Kidney epithelial cell (primary cell): Measurements from ENCODE around the gene RAD21L1. TPM values are rescaled to one million over a fixed set of nuclear protein-coding genes. Genes with fewer than 3 reads are reported as not detected.

Experiments
- DNase-seq: peaks from one replicate; pipeline ENCODE4 v3.0.0-alpha.2; 2010; ENCODE audit warnings: low read depth
- H3K27me3 ChIP-seq: 2 replicates; pipeline ENCODE4 v1.6.0; 2011; ENCODE audit warnings: low read length; ENCODE audit not compliant: control insufficient read depth, insufficient read depth
- H3K36me3 ChIP-seq: 2 replicates; pipeline ENCODE4 v1.5.1; 2011; ENCODE audit warnings: low read length; ENCODE audit not compliant: control insufficient read depth, insufficient read depth
- H3K4me3 ChIP-seq: 2 replicates; pipeline ENCODE4 v1.5.1; 2011; ENCODE audit warnings: low read depth, mild to moderate bottlenecking, control low read depth, low read length
- CTCF ChIP-seq: IDR thresholded peaks from 2 replicates; pipeline ENCODE4 v1.5.1; 2011; ENCODE audit warnings: mild to moderate bottlenecking, moderate library complexity, low read length, control low read depth, inconsistent platforms; ENCODE audit not compliant: insufficient read depth, poor library complexity, severe bottlenecking
- total RNA-seq: library from RNA; depleted of rRNA; stranded (reverse); fragments of >200 nt; gene quantifications from 2 replicates; pipeline ENCODE4 v1.2.3, GENCODE V29; 2015

RAD21L1 gene
- total RNA-seq, 1 donor from 2014 or later, result not detected

- Histone ChIP-seq H3K4me3 (no peak overlapping the region), H3K27me3 (no peaks in the 10 kb centered on the region), H3K36me3 (no peaks in the 10 kb centered on the region)
- no peak for TF ChIP-seq CTCF
- no peak for DNase-seq
Observed at GRCh38 chr20:1278993-1279392, 53.1 kb downstream of the RAD21L1 start.

- H3K4me3 ChIP-seq, result no peak overlapping the region
- no peak for TF ChIP-seq CTCF
Observed at GRCh38 chr20:1280195-1281102, 54.6 kb downstream of the RAD21L1 start.

GRCh38 chr20:1281279-1282057 is 55.6 kb downstream of the RAD21L1 start:
- no peak overlapping the region for H3K4me3 ChIP-seq
- no peaks in the 10 kb centered on the region for H3K36me3 ChIP-seq
- no peak for TF ChIP-seq CTCF
- no peak for DNase-seq
- H3K27me3 ChIP-seq, result no peaks in the 10 kb centered on the region

More at GRCh38 chr20:1280195-1281102, 54.6 kb downstream of the RAD21L1 start:
- Histone ChIP-seq H3K36me3 (no peaks in the 10 kb centered on the region), H3K27me3 (no peaks in the 10 kb centered on the region)
- DNase-seq, result no peak

- TF ChIP-seq CTCF, result no peak
- no peak overlapping the region for H3K4me3 ChIP-seq
- H3K36me3 ChIP-seq, result no peaks in the 10 kb centered on the region
- no peak for DNase-seq
- H3K27me3 ChIP-seq, result no peaks in the 10 kb centered on the region
Observed at GRCh38 chr20:1282966-1283365, 57.1 kb downstream of the RAD21L1 start.

- no peak for TF ChIP-seq CTCF
Observed at GRCh38 chr20:1283522-1284510, 58.0 kb downstream of the RAD21L1 start.

More at GRCh38 chr20:1283522-1284510, 58.0 kb downstream of the RAD21L1 start:
- DNase-seq, result no peak
- Histone ChIP-seq H3K4me3 (no peak overlapping the region), H3K36me3 (no peaks in the 10 kb centered on the region), H3K27me3 (no peaks in the 10 kb centered on the region)
